Hematopoietic multipotent progenitor cell (in vitro differentiated cells): Measurements from ENCODE around the gene ZNF341. TPM values are rescaled to one million over a fixed set of nuclear protein-coding genes. Genes with fewer than 3 reads are reported as not detected.
A peak's percentile ranks its signal among the peaks of the same experiment; 100 is the strongest.

Experiments
- DNase-seq, 3 donors: peaks; one replicate each; pipeline ENCODE4 v3.0.0-alpha.2; 2011 to 2015; ENCODE audit warnings: low read depth in 2 of 3, low spot score in 2 of 3
- total RNA-seq: library from RNA; depleted of rRNA; stranded (reverse); fragments of >200 nt; gene quantifications from one replicate; pipeline ENCODE4 v1.2.3, GENCODE V29; 2012

Gene ZNF341
- total RNA-seq, 1 donor = 4.6 TPM

DNA sequence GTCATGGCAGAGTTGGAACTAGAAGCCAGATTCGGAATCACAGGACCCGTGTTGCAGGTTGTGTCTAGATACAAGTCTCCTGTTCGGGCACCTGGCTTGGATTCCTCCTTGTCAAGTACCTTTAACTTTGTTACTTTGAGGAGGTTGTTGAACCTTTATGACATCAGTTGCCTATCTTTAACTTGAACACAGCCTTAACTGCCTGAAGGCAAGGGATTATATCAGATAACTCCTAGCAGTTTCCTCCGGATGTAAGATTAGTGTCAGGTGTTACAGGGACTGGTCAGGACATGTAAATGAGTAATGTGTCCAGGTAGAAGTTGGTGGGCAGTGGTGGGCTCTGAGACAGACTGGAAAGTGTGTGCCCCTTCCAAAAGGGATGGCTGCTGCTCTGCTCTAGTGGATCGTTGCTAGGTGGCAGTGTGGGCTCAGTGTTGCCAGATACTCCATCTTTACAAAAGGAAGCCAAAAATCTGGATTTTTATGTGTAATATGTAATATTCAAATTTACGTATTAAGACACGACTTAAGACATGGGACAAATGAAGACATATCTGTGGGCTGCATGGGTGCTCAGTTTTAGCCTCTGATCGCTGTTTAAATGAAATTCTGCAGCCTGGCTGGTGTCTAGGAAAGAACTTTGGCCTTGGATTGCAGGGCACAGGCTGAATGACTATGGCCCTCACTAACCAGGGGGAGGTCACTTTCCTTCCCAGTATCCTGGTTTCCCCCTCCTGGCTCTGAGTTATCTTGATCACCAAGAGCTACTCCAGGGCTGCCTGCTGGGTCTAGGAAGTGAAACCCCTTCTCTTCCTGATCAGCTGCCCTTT lies 106.5 kb downstream of the ZNF341 start:
- no peak for DNase-seq

GRCh38 chr20:33839591-33839990 lies 107.8 kb downstream of the ZNF341 start:
- DNase-seq = peak in 1 of 3 donors; percentile 8

DNA sequence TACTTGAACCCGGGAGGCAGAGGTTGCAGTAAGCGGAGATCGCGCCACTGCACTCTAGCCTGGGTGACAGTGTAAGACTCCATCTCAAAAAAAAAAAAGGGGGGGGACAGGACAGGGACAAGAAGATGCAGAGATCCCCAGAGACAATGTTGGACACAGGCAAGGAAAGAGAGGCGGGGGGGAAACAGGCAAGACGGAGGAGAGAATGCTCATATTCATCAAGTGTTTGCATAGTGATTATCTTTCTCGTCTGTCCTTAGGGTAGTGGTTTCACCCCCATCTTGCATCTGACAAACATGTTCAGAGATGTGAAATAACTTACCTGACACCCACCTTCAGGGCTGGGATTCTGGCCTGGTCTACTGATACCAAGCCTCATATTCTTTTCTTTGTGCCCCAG lies 108.4 kb downstream of the ZNF341 start:
- no peak for DNase-seq

- DNase-seq = no peak
Observed at GRCh38 chr20:33840759-33841435, 109.1 kb downstream of the ZNF341 start.

DNA sequence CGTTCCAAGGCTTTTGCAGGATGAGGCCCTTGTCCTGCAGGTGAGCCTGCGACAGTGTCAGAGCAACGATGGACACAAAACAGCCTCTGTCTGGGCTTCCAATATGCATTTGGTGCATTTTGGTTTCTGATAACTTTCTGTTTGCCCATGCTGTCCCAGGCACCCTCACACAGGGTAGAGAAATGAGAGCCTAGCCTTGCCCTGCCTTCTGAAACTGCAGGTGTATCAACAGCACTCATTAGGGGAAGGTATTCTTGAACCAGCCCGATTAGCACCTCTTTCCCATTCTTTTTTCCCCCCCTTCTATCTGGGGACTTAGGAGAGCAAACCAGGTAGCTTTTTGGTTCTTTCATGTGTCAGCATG lies 109.6 kb downstream of the ZNF341 start:
- no peak for DNase-seq

Other genes with a start within 250 kb of the ZNF341 start
- gene CBFA2T2, start 241.9 kb upstream of the ZNF341 start, total RNA-seq = 15.1 TPM
- 0.27 TPM for gene C20orf144, start 69.7 kb upstream of the ZNF341 start, total RNA-seq
- 6.2 TPM for gene ACTL10, start 65.1 kb upstream of the ZNF341 start, total RNA-seq
- gene NECAB3, start 57.6 kb upstream of the ZNF341 start, total RNA-seq = 10.8 TPM
- 13.5 TPM for gene E2F1, start 45.6 kb upstream of the ZNF341 start, total RNA-seq
- 6.7 TPM for gene PXMP4, start 11.7 kb upstream of the ZNF341 start, total RNA-seq
- 18.3 TPM for gene CHMP4B, start 79.4 kb downstream of the ZNF341 start, total RNA-seq